Lower lobe of right lung (tissue), 2 donors: ENCODE data around the gene NEU1. TPM values are rescaled to one million over a fixed set of nuclear protein-coding genes. Genes with fewer than 3 reads are reported as not detected.
"Not testable (repeated sequence)": the region's sequence is repeated elsewhere in the genome, so short reads cannot be mapped to it uniquely, and the experiment has no call there.

Experiments
- ATAC-seq, 2 donors: fragments of 200-7000 bp; cut with Tn5 transposase; one replicate each; pipeline ENCODE4 v1.9.1; 2020 to 2022; ENCODE audit warnings: mild to moderate bottlenecking in 2 of 2, moderate library complexity in 2 of 2
- DNase-seq: peaks from one replicate; pipeline ENCODE4 v3.0.0-alpha.2; 2020
- H3K27ac ChIP-seq: fragments of 200-600 bp; one replicate; pipeline ENCODE4 v1.8.0; 2022
- H3K27me3 ChIP-seq: fragments of 200-600 bp; one replicate; pipeline ENCODE4 v1.8.0; 2022; ENCODE audit warnings: low read depth
- H3K36me3 ChIP-seq: fragments of 200-600 bp; one replicate; pipeline ENCODE4 v1.8.0; 2022; ENCODE audit warnings: mild to moderate bottlenecking
- H3K4me1 ChIP-seq: fragments of 200-600 bp; one replicate; pipeline ENCODE4 v1.8.0; 2022
- H3K4me3 ChIP-seq: fragments of 200-600 bp; one replicate; pipeline ENCODE4 v1.8.0; 2022; ENCODE audit warnings: mild to moderate bottlenecking
- H3K9me3 ChIP-seq: fragments of 200-600 bp; one replicate; pipeline ENCODE4 v1.8.0; 2022
- CTCF ChIP-seq: fragments of 200-600 bp; IDR thresholded peaks from one replicate; pipeline ENCODE4 v1.8.0; 2022; ENCODE audit warnings: antibody characterized with exemption, mild to moderate bottlenecking
- intact Hi-C: fragments of 100-400 bp; cut with DNase I; formaldehyde crosslinking; loops from one replicate; pipeline ENCODE4 v1.11.0; 2022
- total RNA-seq: library from RNA; stranded (reverse); fragmentation: NEBNext Ultra II Directional; extraction: Animal tissue kit (Norgen Biotek cat#: 25700); gene quantifications from one replicate; pipeline ENCODE4 v1.2.1, GENCODE V29; 2021
- donor health status: DM: no; HTN: yes; CAD: no; lungs with severe emphysema.

Gene NEU1
- total RNA-seq, 1 donor from 2014 or later, result 70.5 TPM

GRCh38 chr6:31874836-31875572, 12.4 kb upstream of the NEU1 start:
- no peaks in the 10 kb centered on the region for H3K27me3 ChIP-seq
- no peak for TF ChIP-seq CTCF
- ATAC-seq (no peak), DNase-seq (no peak)
- H3K36me3 ChIP-seq, result peaks cover 9% of the 10 kb centered on the region
- no peak overlapping the region for H3K27ac ChIP-seq
- intact Hi-C loops, result no loop called here
- H3K9me3 ChIP-seq, result no peaks in the 10 kb centered on the region
- peaks cover 8% of the 10 kb centered on the region for H3K4me1 ChIP-seq
- no peak overlapping the region for H3K4me3 ChIP-seq

DNA sequence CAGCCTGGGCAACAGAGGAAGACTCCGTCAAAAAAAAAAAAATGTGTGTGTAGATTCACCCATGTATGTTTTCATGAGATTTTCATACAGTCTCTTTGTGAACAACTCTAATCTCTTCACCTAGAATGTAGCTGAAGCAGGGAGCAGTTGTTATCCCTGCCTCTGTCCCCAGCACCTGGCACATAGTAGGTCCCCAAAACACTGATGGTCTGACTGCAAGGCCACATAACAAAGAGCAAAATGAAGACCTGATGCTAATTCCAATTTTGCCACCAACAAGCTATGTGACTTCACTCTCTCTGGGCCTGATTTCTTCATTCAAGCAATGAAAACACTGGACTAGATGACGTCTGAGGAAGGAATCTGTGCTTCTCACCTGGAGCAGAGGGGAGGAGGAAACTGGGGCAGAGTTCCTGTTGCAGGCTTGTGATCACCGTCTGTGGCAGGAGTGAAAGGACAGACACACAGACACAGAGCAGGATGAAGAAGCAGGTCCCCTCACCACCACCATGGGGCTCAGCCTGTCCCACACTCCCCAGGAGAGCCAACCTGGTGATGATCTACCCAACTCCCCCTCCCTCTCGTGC, 11.6 kb upstream of the NEU1 start:
- no peak for TF ChIP-seq CTCF
- no peaks in the 10 kb centered on the region for H3K9me3 ChIP-seq
- intact Hi-C loops, result no loop called here
- no peaks in the 10 kb centered on the region for H3K27me3 ChIP-seq
- peaks cover 3% of the 10 kb centered on the region for H3K36me3 ChIP-seq
- H3K4me3 ChIP-seq, result no peak overlapping the region
- no peak for DNase-seq
- no peak for ATAC-seq
- H3K4me1 ChIP-seq, result peaks cover 8% of the 10 kb centered on the region
- H3K27ac ChIP-seq, result no peak overlapping the region

- TF ChIP-seq CTCF, result no peak
- no peaks in the 10 kb centered on the region for H3K4me1 ChIP-seq
- intact Hi-C loops, result no loop called here
- H3K9me3 ChIP-seq, result no peaks in the 10 kb centered on the region
- DNase-seq (no peak), ATAC-seq (peak in 1 of 2 donors; percentile 23)
- H3K4me3 ChIP-seq, result no peak overlapping the region
- H3K27me3 ChIP-seq, result no peaks in the 10 kb centered on the region
- H3K27ac ChIP-seq, result no peak overlapping the region
- H3K36me3 ChIP-seq, result peaks cover 3% of the 10 kb centered on the region
Observed at GRCh38 chr6:31871046-31871659, 8.5 kb upstream of the NEU1 start.

DNA sequence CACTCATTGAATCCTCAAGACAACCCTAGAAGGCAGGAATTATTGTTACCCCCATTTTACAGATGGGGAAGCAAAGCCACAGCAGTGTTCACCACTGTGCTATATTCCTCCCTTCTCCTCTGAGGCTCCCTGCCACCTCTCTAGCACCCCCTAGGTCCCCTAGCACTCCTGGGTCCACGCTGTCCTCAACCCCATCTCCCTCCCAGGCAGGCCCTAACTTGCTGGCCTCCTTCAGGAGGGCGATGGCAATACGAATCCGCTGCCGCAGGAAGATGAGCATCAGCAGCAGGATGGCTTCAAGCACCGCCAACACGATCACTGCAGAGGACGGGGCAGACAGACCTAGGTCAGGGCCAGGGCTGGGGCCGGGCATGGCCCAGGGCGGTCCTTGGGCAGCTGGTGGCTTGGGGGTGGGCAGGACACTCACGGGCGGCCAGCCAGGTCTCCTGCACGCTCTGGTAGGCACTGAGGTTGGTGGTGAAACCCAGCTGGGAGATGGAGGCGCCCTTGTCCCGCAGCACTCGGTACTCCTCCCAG, 7.8 kb upstream of the NEU1 start:
- Histone ChIP-seq H3K4me1 (no peaks in the 10 kb centered on the region), H3K27ac (no peak overlapping the region), H3K27me3 (no peaks in the 10 kb centered on the region), H3K36me3 (peaks cover 3% of the 10 kb centered on the region), H3K9me3 (no peaks in the 10 kb centered on the region), H3K4me3 (no peak overlapping the region)
- peak; percentile 14 to 22 for ATAC-seq
- no peak for TF ChIP-seq CTCF
- intact Hi-C loops, result no loop called here
- DNase-seq, result no peak

DNA sequence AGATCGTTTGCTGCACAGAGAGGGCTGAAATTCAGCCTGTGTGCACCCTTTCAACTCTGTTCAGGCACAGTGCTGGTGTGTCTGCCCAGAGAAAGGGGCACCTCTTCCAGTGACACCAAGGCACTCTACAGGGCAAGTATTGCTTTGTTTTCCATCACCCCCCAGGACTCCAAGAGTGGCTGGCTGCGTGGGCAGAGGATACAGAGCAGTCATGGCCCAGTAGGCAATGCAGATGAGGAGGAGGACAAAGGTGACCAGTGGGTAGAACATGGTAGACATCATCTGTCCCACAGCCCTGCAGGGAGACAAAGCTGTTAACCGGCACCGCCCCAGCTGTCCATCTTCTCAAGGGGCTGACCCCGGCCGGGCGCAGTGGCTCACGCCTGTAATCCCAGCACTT, 6.7 kb upstream of the NEU1 start:
- Histone ChIP-seq H3K27ac (no peak overlapping the region), H3K4me1 (peaks cover 2% of the 10 kb centered on the region), H3K27me3 (no peaks in the 10 kb centered on the region), H3K4me3 (no peak overlapping the region), H3K9me3 (no peaks in the 10 kb centered on the region), H3K36me3 (no peaks in the 10 kb centered on the region)
- DNase-seq (no peak), ATAC-seq (no peak)
- intact Hi-C loops, result no loop called here
- TF ChIP-seq CTCF, result no peak

DNA sequence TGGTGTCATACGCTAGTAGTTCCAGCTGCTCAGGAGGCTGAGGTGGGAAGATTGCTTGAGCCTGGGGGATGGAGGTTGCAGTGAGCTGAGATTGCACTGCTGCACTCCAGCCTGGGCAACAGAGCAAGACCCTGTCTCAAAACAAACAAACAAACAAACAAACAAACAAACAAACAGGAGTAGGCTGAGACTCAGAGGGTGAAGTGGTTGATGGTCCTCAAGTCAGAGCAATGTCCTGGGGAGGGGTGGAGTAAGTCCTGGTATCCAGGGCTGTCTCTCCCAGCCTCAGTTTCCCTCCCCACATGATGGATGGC, 6.0 kb upstream of the NEU1 start:
- not testable (repeated sequence) for H3K9me3 ChIP-seq

More for the DNA sequence above, 6.0 kb upstream of the NEU1 start:
- DNase-seq, intact Hi-C loops, H3K4me1 ChIP-seq, H3K4me3 ChIP-seq, H3K36me3 ChIP-seq, H3K27ac ChIP-seq, ATAC-seq, H3K27me3 ChIP-seq: not testable (repeated sequence)
